CMK (cell line): ENCODE measurements around the gene PROSER2.

Experiments
- DNase-seq: peaks from one replicate; pipeline ENCODE4 v3.0.0-alpha.2; 2010; ENCODE audit warnings: low read depth

Gene PROSER2

DNA sequence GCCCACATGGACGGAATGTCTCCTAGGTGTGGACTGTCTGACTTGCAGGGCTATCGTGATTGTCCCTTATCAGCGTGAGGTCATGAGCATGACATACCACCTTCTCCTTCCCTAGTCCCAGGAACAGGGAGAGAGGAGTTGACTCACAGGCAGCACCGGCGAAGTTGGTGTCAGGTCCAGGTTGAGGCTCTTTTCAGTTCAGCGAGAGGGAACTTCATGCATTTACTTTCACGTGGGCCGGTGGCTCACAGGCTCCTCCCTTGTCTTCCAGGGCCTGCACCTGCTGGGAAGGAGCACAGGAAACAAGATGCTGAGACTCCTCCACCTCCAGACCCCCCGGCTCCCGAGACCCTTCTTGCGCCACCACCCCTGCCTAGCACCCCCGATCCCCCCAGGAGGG lies 46.1 kb downstream of the PROSER2 start:
- DNase-seq: no peak

DNA sequence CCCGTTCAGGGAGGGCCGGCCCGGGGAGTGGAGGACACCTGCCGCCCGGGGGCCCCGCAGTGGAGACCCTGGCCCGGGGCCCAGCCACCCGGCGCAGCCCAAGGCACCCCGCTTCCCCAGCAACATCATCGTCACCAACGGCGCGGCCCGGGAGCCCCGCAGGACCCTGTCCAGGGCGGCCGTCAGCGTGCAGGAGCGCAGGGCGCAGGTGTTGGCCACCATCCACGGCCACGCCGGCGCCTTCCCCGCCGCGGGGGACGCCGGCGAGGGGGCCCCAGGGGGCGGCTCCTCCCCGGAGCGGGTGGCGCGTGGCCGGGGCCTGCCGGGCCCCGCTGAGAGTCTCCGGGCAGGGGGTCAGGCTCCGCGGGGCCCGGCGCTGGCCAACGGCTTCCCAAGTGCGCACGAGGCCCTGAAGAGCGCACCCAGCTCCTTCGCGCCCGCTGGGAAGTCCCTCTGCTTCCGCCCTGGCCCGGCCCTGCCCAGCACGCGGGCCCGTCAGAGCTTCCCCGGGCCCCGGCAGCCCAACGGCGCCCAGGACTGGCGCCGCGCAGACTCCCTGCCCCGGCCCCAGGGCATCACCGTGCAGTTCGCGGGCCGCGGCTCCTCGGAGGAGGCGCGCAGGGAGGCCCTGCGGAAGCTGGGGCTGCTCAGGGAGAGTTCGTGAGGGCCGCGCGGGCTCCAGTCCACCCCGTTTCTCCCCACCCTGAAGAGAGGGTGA lies 46.7 kb downstream of the PROSER2 start:
- no peak for DNase-seq

DNA sequence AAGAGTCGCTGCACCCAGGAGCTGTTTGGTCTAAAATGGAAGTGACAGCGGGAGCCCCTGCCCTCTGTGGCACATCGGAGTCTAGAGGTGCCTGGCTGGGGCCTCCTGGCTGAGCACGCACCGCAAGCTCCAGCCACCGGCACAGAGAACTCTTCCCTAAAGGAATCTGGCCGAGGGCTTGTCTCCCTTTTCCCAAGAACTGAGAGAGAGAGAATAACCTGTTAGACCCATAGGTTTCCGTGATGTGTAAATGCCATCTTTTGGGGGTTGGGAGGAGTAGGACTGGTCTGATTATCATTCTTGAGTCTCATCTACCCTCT lies 47.3 kb downstream of the PROSER2 start:
- no peak for DNase-seq

DNA sequence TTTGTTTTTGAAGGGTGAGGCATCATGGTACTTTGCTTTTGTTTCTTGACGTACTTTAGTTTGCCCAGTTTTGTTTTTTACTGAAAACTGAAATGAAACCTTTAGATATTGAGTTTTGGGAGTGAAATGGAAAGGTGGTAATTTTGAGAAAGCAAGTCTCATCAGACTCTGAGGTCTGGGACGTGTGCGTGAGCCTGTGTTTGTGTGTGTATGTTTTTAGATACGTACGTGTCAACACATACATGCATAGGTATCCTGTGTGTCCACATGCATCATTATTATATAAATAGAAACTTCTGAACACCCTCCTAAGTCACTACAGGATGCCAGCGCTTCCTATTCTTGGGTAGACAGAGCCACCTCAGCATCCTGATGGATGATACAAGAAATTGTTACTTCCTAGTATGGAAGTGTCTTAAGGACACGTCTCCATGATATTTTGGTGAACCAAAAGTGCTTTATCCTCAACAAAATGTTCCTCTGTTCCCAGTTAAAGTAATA lies 47.8 kb downstream of the PROSER2 start:
- DNase-seq: no peak

DNA sequence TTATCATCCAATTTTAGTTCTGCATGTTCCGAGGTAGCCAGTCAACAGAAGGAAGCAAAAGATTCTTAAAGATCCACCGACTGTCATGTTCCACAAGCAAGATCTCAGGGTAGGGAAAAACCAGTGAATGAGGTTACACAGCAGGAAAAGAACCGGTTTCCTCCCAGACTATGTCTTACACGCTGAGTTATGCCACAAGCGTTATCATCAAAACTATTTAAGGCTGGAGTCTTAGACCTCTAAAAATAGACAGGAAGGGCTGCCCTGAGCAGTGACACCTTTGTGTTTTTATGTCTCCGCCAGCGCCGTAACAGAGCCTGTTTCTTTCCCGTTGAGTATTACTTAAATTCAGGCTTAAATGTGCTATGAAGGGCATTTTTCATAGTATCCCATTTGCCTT lies 48.3 kb downstream of the PROSER2 start:
- no peak for DNase-seq

DNA sequence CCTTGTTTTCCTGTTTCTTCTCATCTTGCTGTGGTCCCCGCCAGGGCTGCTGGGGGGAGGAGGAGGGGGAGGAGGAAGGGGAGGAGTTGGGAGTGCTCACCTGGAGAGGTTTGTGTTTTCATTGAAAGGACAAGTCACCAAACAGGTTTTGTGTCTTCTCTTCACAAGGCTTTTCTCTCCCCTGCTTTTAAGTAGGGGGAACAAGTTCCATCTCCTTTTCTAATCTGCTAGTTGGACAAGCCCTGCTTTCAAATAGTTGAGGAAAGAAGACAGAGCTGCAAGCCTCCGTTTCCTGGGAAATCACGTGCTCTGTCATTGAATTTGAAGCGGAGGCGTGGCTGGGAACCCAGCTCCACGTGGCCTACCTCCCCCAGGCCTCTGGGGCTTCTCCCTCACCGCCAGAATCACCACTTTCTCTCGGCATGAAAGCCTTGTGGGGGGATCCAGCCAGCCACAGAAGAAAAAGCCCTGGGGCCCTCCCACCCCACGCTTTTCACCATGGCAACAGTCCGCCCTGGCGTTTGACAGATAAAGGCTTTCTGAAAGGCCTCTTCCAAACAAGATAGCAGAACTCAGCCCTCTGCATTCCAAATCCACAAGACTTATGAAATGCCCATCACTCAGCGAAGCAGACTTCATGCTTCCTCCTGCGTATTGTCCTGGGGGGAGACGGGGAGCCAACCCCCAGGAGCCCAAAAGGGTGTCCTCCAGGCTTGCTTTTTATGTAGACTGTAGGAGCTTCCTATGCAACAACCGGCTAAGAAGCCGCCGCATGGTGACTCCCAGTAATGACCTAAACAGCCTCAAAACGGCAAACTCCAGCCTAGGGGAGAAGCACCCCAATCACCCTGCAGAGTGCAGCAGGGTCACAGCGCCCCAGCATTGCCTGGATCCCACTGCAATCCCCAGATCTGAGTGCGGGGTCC lies 51.7 kb downstream of the PROSER2 start:
- no peak for DNase-seq

DNA sequence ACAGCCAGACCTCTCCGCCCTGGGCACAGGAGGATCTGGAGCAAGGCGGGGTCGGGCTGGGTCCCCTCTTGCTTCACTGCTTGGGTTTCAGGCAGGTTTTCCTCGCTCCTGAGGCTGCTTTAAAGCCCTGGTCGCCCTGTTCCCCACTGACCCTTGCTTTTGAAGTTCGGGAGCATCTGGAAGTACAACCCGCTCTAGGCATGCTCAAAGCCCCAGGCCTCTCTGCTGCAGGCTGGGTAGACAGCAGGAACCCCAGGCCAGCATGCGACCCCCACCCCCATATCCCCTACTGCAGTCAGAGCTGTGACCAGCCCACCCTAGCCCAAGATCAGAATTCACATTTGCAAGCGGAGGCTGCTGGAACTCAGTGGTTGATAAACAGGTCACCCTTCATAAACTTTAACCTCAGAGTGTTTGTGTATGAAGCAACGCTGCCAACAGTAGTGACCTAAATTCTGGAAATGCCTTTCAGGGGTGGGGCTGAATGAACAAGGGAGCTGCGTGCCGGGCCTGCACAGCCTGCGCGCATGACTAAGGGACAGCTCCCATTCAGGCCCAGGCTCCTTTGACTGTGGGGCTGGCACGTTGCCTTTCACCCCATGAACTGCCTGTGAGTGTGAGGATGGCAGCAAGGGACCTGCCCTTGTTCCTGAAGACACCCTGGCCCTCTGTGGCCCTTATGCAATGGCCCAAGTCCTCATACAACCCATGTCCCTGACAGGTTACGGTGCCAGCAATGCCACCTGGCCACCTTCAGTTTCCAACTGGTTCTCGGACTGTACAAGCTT lies 52.5 kb downstream of the PROSER2 start:
- DNase-seq: no peak

DNA sequence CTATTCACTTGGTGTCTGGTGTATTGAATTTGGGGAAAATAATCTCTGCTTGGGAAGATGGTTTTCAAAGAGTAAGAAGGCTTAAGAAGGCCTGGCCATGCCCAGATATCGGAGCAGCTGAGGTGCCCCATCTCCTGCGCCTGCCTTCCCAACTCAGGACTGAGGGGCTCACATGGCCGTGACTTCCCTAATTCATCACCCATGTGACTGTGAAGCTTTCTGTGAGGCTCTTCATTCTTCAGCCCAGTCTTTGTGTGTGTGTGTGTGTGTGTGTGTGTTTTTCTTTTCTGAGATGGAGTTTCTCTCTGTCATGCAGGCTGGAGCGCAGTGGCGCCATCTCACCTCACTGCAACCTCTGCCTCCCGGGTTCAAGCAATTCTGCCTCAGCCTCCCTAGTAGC lies 53.2 kb downstream of the PROSER2 start:
- DNase-seq: no peak

DNA sequence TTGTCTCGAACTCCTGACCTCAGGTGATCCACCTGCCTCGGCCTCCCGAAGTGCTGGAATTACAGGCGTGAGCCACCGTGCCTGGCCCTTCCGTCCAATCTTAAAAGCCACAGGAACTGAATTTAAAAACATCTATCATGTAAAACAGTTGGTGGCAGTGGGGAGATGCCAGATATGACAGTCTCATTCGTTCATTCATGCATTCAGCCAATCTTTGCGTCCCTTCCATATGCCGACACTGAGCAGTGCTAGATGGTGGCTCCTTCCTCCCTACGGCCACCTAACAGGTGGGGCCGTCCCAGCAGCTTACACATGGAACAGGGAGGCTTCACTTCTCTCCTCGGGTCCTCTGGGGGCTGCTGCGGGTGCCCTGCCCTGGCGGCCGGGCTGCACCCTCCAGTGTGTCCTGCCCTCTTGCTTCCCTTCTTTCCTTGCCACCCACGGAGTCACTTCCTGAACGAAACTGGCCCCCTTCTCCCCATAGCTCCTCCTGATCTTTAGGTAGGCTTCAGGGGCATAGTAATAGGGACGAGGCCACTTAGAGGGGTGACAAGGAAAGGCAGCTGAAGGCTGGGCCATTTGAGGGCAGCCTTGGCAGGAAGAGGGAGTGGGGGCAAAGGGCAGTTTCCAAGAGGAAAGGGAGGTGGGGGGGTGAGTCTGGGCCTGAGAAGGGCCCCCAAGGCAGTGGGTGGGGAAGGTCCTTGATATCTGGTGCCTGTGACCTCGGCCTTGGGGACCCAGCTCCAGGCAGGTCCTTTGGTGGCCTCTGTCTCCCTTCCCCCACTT lies 53.8 kb downstream of the PROSER2 start:
- no peak for DNase-seq

DNA sequence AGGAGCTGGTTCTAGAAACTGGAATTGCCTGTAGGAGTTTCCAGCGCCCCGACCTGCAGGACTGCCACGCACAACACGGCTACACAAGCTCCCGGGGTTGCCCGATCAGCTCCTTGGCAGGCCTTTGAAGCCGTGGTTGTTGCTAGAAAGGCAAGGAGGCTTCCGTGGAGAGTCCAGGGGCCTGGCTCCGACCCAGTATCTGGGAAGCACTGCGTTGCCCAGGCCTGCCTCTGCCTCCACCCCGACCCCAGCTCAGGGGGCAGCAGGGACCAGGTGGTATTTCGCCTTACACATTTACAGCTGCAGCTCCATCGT lies 54.4 kb downstream of the PROSER2 start:
- DNase-seq: no peak

DNA sequence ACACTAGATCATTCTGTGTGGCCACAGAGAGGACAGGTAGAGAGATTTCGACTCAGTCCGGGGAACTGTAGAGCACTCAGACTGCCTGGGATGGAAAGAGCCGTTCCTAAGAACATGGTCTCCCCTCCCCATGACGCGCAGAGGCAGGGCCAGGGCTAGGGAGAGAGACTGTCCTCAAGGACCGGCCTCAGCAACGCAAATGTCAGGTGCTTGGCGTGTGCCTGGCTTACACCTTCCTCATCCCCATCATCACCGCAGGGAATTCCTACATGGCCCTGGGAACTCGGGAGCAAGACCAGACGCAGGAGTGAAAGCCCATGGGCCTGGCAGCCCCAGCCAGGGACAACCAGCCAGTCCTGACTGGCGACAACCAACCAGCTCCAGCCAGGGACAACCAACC lies 55.6 kb downstream of the PROSER2 start:
- DNase-seq: no peak

DNA sequence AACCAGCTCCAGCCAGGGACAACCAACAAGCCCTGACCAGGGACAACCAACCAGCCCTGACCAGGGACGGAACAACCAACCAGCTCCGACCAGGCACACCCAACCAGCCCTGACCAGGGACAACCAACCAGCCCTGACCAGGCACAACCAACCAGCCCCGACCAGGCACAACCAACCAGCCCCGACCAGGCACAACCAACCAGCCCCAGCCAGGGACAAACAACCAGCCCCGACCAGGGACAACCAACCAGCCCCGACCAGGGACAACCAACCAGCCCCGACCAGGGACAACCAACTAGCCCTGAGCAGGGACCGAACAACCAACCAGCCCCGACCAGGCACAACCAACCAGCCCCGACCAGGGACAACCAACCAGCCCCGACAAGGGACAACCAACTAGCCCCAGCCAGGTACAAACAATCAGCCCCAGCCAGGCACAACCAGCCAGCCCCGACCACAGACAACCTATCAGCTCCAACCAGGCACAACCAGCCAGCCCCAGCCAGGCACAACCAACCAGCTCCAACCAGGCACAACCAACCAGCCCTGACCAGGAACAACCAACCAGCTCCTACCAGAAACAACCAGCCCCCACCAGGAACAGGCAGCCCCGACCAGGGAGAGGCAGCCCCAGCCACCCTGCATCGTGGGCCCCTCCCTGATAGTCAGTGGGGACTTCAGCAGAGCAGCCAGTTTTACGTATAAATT lies 56.4 kb downstream of the PROSER2 start:
- DNase-seq: no peak

DNA sequence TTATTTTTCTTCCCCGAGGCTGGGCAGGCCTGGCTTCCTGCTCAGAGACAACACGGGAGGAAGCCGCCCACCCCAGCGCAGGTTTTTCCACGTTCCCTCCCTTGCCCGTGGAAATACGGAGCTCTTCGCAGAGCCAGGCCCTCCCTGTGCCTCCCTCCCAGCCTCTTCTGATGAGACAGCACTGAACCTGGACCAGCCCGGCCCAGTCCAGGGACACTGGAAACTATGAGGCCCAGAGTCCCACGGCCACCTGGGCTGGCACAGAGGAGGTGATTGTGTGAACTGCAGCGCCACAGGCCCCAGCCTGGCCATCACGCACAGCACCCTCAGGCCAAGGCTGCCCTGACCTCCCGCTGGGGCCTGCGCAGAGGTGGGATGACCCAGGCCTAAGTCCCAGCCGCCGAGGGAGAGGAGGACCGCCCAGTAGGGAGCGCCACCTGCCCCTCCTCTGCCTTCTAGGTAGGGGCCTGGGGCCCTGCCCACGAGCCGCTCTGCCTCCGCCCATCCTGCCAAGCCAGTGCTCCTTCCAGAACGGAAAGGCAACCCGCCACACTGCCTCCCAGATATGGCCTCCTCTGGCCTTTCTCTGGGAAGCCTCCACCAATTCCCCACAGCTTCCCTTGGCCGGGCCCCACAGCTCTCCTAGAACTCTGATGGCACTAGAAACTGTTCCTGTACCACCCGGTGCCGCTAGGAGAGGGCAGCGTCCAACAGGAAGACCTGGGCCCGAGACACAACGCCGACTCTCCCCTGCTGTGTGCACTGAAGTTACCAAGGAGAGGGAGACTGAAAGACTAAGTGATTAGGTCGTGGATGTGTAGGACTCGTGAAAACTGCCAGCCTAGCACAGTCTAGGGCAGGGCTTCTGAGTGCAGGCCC lies 57.2 kb downstream of the PROSER2 start:
- no peak for DNase-seq

DNA sequence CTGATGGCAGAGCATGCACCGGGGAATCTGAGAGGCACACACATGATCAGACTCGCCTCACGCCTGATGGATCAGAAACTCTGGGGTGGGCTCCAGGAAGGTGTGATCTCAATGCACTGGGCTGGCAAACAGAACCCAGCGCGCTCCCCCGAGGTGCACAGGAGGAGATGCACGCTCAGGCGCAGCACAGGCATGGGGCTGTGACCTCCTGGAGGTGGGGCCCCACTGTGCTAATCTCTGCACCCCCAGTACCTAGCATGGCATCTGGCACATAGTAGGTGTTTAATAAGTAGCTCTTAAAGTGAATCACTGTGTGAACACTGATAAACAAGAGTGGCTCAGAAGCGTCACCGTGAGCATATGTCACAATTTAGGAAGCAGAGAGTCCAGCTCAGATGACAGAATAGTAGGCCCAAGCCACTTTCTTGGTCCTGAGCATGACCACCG lies 57.9 kb downstream of the PROSER2 start:
- DNase-seq: no peak

DNA sequence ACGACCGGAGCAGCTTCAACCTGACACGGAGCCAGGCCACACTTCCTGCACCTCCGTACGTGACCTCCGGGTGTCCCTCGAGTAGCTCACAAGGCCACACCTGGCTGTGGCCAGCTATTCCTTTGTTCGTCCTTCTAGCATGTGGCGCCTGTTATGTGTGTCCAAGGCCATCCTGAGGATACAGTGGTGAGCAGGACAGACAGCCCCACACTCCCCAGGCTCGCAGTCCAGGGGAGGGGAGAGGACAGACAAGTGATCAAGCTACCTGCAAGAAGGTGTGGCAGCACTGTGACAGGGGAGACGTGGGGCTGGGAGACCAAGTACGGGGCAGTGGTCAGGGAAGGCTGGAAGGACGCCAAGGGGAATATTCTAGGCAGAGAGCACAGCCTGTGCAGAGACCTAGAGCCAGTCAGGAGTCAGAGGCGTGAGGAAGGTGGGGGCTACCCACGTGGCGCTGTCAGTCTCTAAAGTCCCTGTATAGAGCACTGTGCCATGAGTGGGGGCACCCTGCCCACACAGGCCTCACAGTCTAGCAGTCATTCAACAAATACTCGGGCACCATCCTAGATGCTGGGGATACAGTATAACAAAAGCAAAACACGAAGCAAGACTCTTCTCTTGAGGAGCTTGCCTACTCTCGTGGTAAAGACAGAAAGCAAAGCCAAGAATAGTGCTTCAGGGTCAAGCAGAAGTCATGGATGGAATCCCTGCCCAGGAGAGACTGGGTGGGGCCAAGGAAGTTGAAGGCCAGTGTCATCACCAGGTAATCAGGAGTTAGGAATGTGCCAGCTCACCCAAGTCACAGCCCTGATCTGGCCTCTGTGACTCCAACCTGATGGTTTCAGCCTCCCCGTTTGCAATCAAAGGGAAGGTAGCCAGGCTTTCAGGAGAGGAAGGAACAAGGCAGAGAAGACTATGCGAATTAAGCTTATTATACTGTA lies 58.6 kb downstream of the PROSER2 start:
- DNase-seq: no peak

DNA sequence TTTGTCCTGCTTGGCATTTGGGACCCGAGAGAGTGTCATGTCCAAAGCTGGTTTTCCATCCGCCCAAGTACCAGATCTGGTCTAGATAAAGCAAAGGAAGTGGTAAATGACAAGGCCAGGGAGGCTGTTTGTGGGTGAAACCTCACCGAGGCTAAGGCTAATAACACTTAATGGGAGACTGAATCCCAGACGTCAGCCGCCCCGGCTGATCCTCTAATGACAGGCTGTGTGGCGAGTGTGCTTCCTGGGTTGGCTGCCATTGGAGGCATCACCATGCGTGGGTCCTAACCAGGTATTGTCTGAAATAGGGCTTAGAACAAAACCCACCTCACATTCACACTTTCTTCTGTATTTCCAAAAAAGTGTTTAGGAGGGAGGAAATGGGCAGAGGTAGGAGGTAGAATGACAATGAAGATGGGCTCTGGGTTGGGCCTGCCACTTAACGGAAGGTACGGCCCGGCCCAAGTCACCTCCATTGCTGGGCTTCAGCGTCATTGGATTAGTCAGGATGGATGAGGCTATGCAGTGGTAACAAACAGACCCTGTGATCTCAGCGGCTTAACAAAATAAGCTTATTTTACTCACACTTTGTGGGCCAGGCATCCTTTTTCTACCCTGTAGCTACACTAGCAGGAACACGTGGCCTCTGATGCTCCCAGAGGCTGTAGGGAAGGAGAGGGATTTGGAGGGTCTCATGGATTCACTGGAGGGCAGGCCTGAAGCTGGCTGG lies 59.7 kb downstream of the PROSER2 start:
- DNase-seq: no peak

DNA sequence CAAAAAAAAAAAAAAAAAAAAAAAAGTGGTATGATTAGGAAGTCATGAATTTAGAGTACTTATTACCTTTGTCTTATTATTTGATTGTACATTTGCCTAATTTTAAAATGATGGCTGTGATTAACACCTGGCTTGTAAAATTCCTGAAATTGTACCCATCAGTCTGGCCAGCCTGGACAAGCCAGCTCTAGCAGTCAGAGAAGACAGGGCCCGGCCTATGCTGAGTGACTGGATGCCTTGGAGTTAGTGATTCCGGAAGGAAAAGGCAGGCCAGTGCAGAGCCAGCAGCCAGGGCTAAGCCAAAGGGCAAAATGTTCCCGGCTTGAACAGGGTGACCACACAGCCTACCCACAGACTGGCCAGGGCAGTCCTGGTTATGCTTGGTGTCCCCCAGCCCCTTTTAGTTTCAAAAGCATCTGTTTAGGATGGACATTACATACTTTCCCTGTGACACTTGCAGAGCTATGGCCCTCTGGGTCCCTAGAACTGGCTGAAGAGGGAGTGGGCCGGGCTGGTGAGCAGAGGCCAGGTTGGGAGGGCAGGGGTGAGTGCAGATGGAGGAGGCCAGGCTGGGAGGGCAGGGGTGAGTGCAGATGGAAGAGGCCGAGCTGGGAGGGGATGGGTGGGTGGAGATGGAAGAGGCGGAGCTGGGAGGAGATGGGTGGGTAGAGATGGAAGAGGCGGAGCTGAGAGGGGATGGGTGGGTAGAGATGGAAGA lies 61.7 kb downstream of the PROSER2 start:
- no peak for DNase-seq
